Mesenchymal stem cell (in vitro differentiated cells and primary cell): Measurements from ENCODE around the gene CYTH1. TPM values are rescaled to one million over a fixed set of nuclear protein-coding genes. Genes with fewer than 3 reads are reported as not detected.

Experiments
- small RNA-seq: library from polyadenylated mRNA; stranded (forward); fragments of <200 nt; extraction: miRNeasy Mini kit (QIAGEN cat#:217004); gene quantifications from one replicate; pipeline ENCODE3, GENCODE V24; 2013; ENCODE audit warnings: low read depth

The CYTH1 gene

Small RNA genes within 50 kb of the gene (small RNA-seq; reads per million reads assigned to genes)
- not detected for gene RNU6-638P
